Colonic mucosa (tissue), 4 donors: ENCODE measurements around the gene WDR47. TPM values are rescaled to one million over a fixed set of nuclear protein-coding genes. Genes with fewer than 3 reads are reported as not detected.

ENCODE experiments used
- DNase-seq: peaks from one replicate; pipeline ENCODE4 v3.0.0-alpha.2; 2020
- H3K27ac ChIP-seq: fragments of 200-600 bp; one replicate; pipeline ENCODE4 v1.8.0; 2021
- H3K27me3 ChIP-seq: fragments of 200-600 bp; one replicate; pipeline ENCODE4 v1.8.0; 2021
- H3K36me3 ChIP-seq: fragments of 200-600 bp; one replicate; pipeline ENCODE4 v1.8.0; 2021
- H3K4me1 ChIP-seq: fragments of 200-600 bp; one replicate; pipeline ENCODE4 v1.8.0; 2021; ENCODE audit warnings: mild to moderate bottlenecking
- H3K4me3 ChIP-seq: fragments of 200-600 bp; one replicate; pipeline ENCODE4 v1.8.0; 2021
- H3K9ac ChIP-seq, 2 donors: one replicate each; pipeline ENCODE4 v1.7.0; 2013; ENCODE audit warnings: control low read depth in 2 of 2, low read depth in 2 of 2, low read length in 2 of 2
- H3K9me3 ChIP-seq: fragments of 200-600 bp; one replicate; pipeline ENCODE4 v1.8.0; 2021
- CTCF ChIP-seq: fragments of 200-600 bp; IDR thresholded peaks from one replicate; pipeline ENCODE4 v1.8.0; 2022; ENCODE audit warnings: antibody characterized with exemption, mild to moderate bottlenecking
- intact Hi-C: fragments of 100-400 bp; cut with DNase I; formaldehyde crosslinking; loops from one replicate; pipeline ENCODE4 v1.14.1; 2022
- total RNA-seq, 2 donors: library from RNA; stranded (reverse); fragmentation: NEBNext Ultra II Directional in 1 of 2; extraction: Animal tissue kit (Norgen Biotek cat#: 25700) in 1 of 2; gene quantifications; one replicate each; pipeline ENCODE4 v1.2.1, GENCODE V29; 2021
- donor health status: healthy.
- donor health status: DM: no; HTN: no; CAD: no.
- donor health status: DM: no; HTN: no; CAD: no.

WDR47 gene
- 1 to 10 TPM; 5.2 to 7.7 TPM for total RNA-seq

- intact Hi-C loops = no loop called here
- DNase-seq = peak; percentile 96
- no peak for TF ChIP-seq CTCF
These were observed at the start of gene WDR47 for GRCh38 chr1:109041621-109042468. WDR47 (minus strand) TSS chr1:109042102; CDS start chr1:109023512, 18,590 bp downstream.

GRCh38 chr1:109091078-109091838 lies 49.4 kb upstream of the WDR47 start:
- Histone ChIP-seq H3K4me1 (peaks cover 8% of the 10 kb centered on the region), H3K9ac (peak overlapping the region; percentile 96), H3K9me3 (no peaks in the 10 kb centered on the region), H3K4me3 (peak overlapping the region; percentile 59), H3K36me3 (peaks cover 4% of the 10 kb centered on the region), H3K27ac (peak overlapping the region; percentile 82), H3K27me3 (no peaks in the 10 kb centered on the region)
- TF ChIP-seq CTCF = no peak
- DNase-seq = peak; percentile 61
- intact Hi-C loops = no loop called here

More at GRCh38 chr1:109041621-109042468, at the start of gene WDR47:
- H3K36me3 ChIP-seq = no peaks in the 10 kb centered on the region
- no peaks in the 10 kb centered on the region for H3K4me1 ChIP-seq
- no peaks in the 10 kb centered on the region for H3K9me3 ChIP-seq
- H3K27ac ChIP-seq = peak within 1 kb of the TSS; percentile 82
- peak within 1 kb of the TSS; percentile 76 to 89 for H3K9ac ChIP-seq
- H3K27me3 ChIP-seq = no peaks in the 10 kb centered on the region
- H3K4me3 ChIP-seq = peak within 1 kb of the TSS; percentile 94

GRCh38 chr1:109090196-109091077 lies 48.5 kb upstream of the WDR47 start, which contains the start of gene TMEM167B:
TMEM167B (plus strand) TSS chr1:109090764; CDS start chr1:109090873, 109 bp downstream.
- H3K4me1 ChIP-seq = peaks cover 8% of the 10 kb centered on the region
- peak within 1 kb of the TSS; percentile 59 for H3K4me3 ChIP-seq
- no peaks in the 10 kb centered on the region for H3K27me3 ChIP-seq
- peak within 1 kb of the TSS; percentile 96 for H3K9ac ChIP-seq
- H3K36me3 ChIP-seq = peaks cover 4% of the 10 kb centered on the region
- H3K27ac ChIP-seq = peak within 1 kb of the TSS; percentile 82
- DNase-seq = peak; percentile 95
- intact Hi-C loops = no loop called here
- no peaks in the 10 kb centered on the region for H3K9me3 ChIP-seq
- TF ChIP-seq CTCF = no peak

GRCh38 chr1:109089242-109090015 lies 47.5 kb upstream of the WDR47 start:
- Histone ChIP-seq H3K27ac (peak overlapping the region; percentile 82), H3K4me3 (peak overlapping the region; percentile 59), H3K9ac (no peak overlapping the region), H3K4me1 (peaks cover 8% of the 10 kb centered on the region), H3K27me3 (no peaks in the 10 kb centered on the region), H3K36me3 (peaks cover 2% of the 10 kb centered on the region), H3K9me3 (no peaks in the 10 kb centered on the region)
- TF ChIP-seq CTCF = peak; percentile 64
- intact Hi-C loops = no loop called here
- DNase-seq = peak; percentile 92
